AG20443 (cell line): ENCODE measurements around the gene EPHA10.
"Not testable (repeated sequence)": the region's sequence is repeated elsewhere in the genome, so short reads cannot be mapped to it uniquely, and the experiment has no call there.

Source experiments
- DNase-seq: peaks from one replicate; pipeline ENCODE4 v3.0.0; 2012; ENCODE audit warnings: low spot score, mixed read lengths

EPHA10 gene

DNA sequence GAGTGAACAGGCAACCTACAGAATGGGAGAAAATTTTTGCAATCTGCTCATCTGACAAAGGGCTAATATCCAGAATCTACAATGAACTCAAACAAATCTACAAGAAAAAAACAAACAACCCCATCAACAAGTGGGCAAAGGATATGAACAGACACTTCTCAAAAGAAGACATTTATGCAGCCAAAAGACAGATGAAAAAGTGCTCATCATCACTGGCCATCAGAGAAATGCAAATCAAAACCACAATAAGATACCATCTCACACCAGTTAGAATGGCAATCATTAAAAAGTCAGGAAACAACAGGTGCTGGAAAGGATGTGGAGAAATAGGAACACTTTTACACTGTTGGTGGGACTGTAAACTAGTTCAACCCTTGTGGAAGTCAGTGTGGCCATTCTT lies 6.5 kb upstream of the EPHA10 start:
- DNase-seq: not testable (repeated sequence)

DNA sequence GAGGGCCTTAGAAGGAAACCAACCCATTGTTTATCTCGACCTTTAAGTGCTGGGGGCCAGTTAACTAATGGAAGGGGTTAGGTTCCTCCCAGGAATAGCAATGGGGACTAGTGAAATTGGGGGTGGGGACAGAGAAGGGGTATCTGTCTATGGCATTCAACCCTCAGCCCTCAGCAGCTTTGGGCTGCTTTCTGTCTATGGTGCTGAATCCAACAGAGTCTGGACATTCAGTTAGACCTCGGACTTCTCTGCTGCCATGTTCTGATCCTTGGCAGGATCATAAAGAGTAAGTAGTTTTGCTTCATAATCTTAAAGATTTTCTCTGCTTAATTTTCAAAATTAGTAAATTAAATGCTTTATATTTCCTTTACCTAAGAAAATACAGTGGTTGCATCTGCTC lies 2.6 kb upstream of the EPHA10 start:
- DNase-seq: no peak

DNA sequence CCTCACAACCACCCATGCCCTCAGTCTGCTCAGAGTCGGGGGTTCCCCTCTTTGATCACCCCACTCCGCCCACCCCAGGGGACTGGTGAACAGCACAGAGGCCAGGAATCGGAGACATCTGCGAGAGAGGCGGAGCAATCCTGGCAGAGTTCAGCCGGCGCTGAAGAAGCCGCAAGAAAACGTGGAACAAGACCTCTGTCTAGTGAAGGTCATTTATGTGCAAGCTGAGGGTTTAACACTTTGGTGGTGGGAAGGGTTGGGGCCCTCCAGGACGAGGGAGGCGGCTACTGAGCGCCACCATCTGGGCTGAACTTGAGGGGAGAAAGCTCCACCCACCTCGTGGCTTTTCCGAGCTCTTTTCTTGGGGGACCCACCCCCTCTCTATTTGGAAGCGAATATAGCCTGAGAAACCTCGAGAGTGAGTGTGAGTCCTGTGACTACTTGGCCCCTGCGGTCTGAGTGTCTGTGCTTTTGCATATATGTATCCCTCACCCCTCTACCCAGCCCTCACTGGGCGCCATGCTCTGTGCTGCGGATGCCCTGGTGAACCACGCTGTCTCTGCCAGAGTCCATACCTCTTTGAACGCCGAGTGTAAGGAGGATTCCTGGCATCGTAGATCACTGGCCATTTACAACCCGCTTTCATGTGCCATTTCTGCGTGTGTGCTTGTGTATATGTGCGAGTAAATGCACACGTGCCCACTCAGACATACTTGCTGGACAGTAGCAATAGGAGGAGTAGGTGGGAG lies 1.2 kb upstream of the EPHA10 start:
- peak; percentile 8 for DNase-seq

DNA sequence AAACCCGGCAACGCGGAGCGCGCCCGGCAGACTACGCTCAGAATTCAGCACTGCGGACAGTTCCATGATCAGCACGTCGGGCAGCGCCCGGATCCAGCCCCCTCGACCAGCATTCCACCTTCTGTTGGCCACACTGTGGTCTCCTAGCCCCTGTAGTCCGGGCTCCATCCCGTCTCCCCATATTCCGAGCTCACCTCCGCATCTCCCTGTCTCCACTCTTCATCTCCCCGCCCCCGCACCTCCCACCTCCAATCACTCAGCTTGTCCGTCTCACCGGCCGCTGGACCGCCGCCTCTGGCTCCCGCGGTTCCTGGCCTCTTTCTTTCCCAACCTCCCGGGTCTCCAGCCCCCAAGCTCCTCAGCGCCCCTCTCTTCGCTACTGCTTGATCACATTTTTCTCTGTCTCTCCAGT lies 500 bp downstream of the EPHA10 start:
- peak; percentile 84 for DNase-seq

DNA sequence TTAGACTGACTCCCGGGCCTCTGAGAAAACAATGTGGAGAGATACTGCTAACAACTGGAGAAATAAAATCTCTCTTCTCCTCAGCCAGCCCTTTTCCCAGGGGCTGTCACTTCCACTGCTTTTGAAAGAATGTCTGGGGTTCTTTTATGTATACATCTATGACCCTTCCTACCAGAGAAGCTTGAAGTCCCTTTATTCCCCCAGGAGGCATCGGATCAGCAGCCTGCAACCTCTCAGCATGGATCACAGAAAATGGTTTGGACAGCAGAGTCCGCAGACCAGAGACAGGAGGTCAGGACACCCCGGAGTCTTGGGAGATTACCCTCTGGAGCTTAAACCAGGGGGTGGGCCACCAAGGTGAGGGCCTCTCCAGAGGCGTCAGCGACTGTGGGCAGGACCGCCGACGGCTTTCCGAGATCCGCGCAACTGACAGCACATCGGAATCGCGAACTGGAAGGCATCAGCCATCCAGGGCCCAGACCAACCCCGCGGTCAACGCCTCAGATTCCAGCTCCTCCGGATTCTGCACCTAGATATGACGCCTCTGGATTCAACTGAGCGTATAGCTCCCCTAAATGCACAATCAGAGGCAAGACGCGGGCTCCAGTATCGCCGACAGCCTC lies 1.0 kb downstream of the EPHA10 start:
- DNase-seq: peak; percentile 1

DNA sequence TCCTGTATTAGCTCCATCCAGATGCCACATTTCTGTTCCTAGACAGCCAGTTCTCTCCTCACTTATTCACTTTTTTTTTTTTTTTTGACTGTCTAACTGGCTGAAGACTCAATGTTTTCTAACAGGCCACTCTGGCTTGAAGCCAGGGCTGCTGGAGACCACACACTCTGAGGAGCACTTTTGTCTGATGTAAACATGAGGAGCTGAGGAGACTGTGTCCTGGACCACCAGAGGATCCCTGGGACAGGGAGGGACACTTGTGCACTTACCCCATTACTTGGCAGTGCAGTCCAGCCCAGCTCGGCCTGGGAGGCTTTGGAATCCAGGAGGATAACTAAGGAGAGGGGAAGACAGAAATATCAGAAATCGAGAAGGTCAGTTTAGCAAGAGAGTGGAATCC lies 2.4 kb downstream of the EPHA10 start:
- DNase-seq: no peak

DNA sequence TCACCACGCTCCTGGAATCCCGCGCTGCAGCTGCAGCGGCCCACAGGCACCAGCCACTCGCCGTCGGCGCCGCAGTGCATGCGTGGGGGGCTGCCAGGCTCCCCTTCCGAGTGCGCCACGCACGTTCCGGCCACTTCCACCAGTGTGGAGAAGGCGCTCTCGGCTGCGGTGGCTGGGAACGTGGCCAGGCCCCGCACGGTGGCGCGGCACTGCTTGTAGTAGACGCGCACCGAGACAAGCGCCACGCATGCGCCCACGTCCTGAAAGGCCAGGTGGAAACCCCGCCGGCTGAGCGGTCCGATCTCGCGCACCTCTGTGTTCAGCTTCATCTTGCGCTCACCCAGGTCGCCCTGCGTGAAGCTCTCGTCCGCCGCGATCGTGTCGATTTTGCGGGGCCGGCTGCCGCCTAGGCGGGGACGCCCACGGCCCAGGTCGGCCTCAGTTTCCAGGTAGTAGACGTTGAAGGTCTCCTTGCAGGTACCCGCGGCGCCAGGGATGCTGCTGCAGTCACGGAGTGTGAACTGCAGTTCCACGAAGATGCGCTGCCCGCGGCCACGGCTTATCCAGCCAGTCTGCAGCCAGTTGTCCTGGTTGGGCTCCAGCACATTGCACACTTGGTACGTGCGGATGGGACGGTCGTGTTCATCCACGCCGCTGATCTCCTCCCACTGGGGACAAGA lies 3.4 kb downstream of the EPHA10 start:
- DNase-seq: no peak

DNA sequence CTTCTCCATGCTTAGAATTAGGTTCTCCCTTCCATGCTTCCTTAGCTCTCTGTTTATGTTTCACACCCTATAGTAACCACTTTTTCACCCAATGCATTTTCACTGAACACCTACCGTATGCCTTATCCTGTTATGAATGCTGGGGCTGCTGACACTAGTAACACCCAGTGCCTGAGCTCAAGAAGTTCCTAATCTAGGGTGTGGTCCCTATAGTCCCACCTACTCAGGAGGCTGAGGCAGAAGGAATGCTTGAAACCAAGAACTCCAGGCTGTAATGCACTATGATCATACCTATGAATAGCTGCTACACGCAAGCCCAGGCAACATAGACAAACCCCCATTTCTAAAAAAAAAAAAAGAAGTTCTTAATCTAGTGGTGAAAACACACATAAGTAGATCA lies 5.5 kb downstream of the EPHA10 start:
- DNase-seq: no peak

DNA sequence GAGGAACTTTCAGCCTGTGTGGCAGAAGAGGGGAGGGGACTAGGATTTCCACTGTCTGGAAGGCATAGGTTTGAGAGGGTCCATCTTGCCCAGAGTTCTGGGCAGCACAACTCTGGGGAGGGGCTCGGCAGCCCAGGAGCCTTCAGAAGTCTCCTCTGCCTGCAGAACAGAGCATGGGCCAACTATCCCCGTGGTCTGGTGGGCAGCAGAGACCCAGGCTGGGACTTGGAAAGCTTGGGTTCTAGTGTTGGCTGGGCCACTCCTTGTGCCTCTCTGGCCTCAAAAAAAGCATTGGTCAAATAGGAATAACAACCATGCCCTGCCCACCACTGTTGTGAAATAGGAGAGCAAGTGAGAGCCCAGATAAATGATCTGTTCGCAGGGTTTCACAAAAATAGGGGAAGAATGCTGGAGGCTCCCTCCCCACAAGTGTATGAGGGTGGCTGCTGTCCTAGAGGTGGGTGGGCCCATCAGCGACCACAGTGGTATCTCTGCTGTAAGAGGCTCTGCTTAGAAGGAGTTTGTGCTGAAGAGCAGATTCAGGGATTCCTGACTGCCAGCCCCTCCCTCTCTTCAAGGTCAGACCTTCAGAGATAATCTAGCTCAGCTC lies 8.9 kb downstream of the EPHA10 start:
- DNase-seq: peak; percentile 12

DNA sequence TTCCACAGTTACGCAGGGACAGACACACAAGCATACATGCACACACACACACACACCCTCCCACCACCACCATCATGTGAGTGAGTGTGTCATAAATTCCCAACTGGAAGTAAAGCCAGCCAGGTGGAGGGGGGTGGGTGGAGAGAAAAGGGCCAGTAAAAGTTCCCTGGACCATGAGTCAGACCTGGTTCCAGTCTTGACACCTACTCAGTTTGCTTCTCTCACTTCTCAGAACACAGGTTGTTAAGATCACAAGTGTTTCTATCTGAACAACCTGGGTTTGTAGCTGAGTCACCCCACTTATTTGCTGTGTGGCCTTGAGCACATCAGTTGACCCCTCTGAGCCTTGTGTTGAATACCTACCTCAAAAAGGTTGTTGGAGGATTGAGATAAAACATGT lies 9.6 kb downstream of the EPHA10 start:
- peak; percentile 6 for DNase-seq

DNA sequence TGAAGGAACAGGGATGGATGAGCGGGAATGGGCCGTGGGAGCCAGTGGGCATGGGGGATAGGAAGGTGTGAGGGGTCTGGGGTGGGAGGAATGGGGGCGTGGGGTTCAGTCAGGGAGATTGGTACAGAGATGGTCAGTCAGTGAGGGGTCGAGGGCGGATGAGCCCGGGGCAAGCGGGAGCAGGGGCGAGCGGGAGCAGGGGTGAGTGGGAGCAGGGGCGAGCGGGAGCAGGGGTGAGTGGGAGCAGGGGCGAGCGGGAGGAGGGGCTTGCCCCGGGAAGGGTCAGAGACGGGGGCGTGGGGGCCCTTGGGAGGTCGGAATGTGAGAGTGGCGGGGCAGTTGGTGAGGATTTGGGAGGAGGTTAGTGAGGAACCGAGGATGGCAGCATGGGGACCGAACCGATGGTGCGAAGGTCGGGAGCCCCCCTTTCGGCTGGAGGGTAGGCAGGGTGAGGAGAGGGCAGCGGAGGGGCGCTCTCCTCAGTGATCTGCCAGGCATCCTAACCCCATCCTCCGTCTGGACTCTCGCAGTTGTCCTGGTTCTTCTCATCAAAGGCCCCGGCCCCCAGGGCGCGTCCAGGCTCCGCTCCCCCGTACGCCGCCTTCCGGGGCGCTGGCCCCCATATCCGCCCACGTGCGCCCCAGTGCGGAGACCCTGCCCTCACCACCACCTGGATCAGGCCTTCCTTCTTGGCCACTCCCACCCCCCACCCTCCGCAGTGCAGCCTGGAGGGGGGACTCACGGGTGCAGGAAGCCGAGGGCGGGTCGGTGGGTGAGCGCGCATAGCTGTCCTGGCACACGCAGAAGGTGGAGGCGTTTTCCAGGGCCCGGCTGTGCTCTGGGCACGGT lies 11.2 kb downstream of the EPHA10 start:
- peak; percentile 13 for DNase-seq

DNA sequence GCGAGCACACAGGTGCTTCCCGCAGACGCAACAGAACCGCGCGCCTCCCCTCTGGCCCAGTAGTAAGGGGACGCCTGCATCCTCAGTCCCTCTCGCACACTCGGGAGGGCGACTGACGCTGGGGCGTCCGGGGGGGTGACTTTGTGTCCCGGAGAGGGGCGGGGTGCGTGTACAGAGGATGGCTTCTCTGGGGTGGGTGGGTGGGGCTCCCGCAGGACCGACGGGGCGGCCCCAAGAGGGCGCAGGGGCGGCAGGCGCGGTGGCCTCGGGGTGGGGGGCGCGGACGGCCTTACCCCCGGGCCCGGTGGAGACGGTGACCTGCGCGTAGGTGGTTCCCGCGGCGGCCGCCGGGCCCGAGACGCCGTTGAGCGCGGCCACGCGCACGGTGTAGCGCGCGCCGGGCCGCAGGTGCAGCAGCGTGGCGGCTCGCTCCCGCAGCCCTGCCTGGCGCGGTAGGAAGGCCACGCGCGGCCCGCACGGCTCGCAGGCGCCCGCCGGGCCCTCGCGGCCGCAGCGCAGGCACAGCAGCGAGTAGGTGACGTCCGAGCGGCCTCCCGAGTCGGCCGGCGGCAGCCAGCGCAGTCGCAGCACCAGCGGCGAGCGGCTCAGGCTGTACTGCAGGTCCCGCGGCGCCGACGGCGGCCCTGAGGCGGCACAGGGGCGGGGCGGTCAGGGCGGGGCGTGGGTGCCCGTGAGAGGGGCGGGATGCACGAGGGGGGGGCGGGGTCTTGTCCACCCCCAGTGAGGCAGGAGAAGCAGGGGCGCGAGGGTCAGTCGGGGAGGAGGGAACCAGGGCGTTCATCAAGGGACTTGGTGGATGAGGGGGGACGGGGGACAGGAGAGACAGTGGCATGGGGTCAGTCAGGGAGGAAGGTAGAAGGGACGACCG lies 12.1 kb downstream of the EPHA10 start:
- DNase-seq: peak; percentile 78

DNA sequence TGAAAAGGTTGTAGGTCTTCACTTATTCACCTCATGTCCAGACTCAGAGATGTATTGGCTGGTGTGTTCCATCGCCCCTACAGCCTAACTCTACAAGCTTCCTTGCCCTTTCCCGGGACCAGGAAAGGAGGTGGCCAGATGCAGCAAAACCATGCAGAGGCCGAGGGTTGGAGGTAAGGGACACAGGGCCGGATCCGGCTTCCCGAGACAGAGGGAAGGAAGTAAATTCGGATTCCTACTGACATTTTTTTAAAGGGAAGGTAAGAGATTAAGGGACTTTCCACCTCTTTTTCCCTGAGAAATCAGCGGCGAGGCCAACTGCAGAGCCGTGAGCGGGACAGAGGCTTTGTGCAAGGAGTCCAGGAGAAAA lies 12.7 kb downstream of the EPHA10 start:
- DNase-seq: peak; percentile 6

DNA sequence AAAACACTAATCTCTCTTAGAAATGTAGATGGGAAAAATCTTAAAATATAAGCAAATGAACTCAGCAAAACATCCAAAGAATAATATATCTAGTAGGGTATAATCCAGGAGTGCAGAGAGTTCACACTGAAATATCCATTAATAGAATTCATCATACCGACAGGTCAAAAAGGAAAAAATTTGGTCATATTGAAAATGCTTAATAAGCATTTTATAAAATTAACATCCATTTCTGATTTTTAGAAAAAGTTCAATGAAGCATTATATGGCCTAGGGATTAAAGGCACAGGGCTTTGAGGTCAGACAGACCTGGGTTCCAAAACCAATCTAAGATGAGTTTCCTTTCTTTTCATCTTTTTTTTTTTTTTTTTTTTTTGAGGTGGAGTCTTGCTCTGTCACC lies 16.4 kb downstream of the EPHA10 start:
- no peak for DNase-seq

DNA sequence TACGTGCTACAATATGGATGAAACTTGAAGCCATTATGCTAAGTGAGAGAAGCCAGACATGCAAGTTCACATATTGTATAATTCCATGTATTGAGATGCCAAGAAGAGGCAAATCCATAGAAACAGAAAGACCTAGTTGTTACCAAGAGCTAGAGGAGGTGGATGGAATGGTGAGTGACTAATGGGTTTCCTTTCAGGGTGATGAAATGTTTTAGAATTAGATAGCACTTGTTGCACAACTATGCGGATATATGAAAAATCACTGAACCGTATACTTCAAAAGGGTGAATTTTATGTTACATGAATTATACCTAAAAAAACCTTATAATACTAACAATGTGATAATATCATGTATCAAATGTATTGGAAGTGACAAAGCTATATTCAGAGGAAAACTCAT lies 18.1 kb downstream of the EPHA10 start:
- DNase-seq: no peak

DNA sequence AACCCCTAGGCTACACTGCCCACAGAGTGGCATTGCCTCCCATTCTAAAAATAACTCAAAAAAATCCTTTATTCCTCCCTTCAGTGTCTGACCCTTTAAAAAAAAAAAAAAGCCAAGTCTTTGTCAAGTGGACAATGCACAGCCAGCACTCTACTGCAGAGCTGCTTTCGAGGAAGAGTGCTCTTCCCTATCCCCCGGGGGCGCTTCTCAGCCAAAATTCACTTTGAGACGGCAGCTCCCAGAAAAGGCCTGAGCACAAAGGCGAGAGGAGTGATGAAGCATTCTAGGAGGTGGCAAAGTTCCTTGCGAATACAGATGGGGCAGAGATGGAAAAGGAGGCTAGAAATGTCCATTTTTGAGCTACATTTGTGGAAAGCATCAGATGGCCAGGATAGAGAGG lies 23.3 kb downstream of the EPHA10 start:
- no peak for DNase-seq

DNA sequence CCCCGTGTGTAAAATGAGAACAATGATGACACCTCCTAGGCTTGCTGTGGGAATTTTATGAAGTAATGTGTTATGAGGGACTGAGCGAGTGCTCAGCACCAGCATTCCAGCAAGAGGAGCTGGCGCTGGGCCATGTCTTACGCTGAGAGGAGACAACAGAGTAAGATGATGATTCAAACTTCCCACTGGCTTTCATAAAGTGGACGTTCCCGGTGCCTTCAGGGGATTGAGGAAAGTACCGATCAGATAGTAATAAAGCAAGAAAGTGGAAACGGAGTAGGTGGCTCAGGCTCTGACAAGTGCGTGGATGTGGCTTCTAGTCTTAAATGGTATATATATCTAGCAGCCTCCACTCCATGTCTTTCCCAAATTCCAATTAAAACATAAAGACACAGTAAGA lies 23.8 kb downstream of the EPHA10 start:
- DNase-seq: no peak

DNA sequence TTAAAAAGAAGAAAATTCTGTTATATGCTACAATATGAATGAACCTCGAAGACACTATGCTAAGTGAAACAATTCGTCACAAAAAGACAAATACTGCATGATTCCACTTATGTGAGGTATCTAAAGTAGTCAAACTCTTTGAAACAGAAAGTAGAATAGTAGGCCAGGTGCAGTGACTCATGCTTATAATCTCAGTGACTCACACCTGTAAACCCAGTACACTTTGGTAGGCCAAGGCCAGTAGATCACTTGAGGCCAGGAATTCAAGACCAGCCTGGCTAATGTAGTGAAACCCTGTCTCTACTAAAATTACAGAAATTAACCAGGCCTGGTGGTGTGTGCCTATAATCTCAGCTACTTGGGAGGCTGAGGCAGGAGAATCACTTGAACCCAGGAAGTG lies 25.7 kb downstream of the EPHA10 start:
- no peak for DNase-seq

DNA sequence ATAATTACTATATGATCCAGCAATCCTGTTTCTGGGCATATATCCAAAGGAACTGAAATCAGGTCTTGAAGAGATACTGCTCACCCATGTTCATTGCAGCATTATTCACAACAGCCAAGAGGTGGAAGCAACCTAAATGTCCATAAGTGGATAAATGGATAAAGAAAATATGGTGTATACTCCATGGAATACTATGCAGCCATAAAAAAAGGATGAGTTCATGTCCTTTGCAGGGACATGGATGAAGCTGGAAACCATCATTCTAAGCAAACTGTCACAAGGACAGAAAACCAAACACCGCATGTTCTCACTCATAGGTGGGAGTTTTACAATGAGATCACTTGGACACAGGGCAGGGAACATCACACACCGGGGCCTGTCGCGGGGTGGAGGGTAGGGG lies 26.3 kb downstream of the EPHA10 start:
- DNase-seq: not testable (repeated sequence)

DNA sequence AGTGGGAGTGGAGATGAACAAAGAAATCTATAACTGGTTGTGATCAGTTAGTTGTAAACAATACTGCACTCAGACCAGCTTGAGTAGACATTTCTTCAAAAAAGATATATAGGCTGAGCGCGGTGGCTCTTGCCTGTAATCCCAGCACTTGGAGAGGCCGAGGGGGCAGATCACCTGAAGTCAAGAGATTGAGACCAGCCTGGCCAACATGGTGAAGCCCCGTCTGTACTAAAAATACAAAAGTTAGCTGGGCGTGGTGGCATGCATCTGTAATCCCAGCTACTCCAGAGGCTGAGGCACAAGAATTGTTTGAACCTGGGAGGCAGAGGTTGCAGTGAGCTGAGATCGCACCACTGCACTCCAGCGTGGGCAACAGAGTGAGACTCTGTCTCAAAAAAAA lies 26.9 kb downstream of the EPHA10 start:
- not testable (repeated sequence) for DNase-seq
